LNCaP clone FGC (cell line): ENCODE results near the gene ADGRA3.

Source experiments
- DNase-seq: peaks from one replicate; pipeline ENCODE4 v3.0.0-alpha.2; 2011; ENCODE audit warnings: low read depth
- H3K4me3 ChIP-seq: 2 replicates; pipeline ENCODE4 v1.5.1; 2011; ENCODE audit warnings: mild to moderate bottlenecking, low read depth, low read length, control low read depth
- CTCF ChIP-seq: IDR thresholded peaks from 2 replicates; pipeline ENCODE4 v1.5.1; 2012; ENCODE audit warnings: mild to moderate bottlenecking; ENCODE audit not compliant: control insufficient read depth, insufficient read depth; ENCODE audit errors: extremely low read depth

Gene ADGRA3

GRCh38 chr4:22338796-22339195 lies 177.1 kb downstream of the ADGRA3 start:
- no peak for TF ChIP-seq CTCF
- H3K4me3 ChIP-seq = no peak overlapping the region
- no peak for DNase-seq
